GM23338 (cell line): ENCODE results near the gene TP53BP2. TPM values are rescaled to one million over a fixed set of nuclear protein-coding genes. Genes with fewer than 3 reads are reported as not detected.

Source experiments
- ATAC-seq: fragments of 200-7000 bp; cut with Tn5 transposase; 3 replicates; pipeline ENCODE4 v1.9.1; 2020
- DNase-seq: peaks from one replicate; pipeline ENCODE4 v3.0.0-alpha.2; 2015; ENCODE audit warnings: low spot score
- H2AFZ ChIP-seq: fragments of 200-600 bp; sonication (generic); 2 replicates; pipeline ENCODE4 v1.8.0; 2016; ENCODE audit warnings: antibody characterized with exemption, mild to moderate bottlenecking, moderate library complexity
- H3F3A ChIP-seq: fragments of 200-600 bp; sonication (generic); replicated peaks from 2 replicates; pipeline ENCODE4 v1.8.0; 2017; ENCODE audit warnings: antibody characterized with exemption, mixed run types, low read depth
- H3K27ac ChIP-seq: fragments of 200-600 bp; sonication (generic); 2 replicates; pipeline ENCODE4 v1.6.1; 2016; ENCODE audit warnings: low read depth
- H3K27me3 ChIP-seq: fragments of 200-600 bp; sonication (generic); 2 replicates; pipeline ENCODE4 v1.8.0; 2016; ENCODE audit warnings: mild to moderate bottlenecking, mixed run types, moderate library complexity; ENCODE audit not compliant: insufficient read depth
- H3K36me3 ChIP-seq: fragments of 200-600 bp; sonication (generic); 2 replicates; pipeline ENCODE4 v1.8.0; 2016; ENCODE audit warnings: mild to moderate bottlenecking; ENCODE audit not compliant: insufficient read depth
- H3K4me1 ChIP-seq: fragments of 200-600 bp; sonication (generic); 2 replicates; pipeline ENCODE4 v1.8.0; 2016; ENCODE audit warnings: mild to moderate bottlenecking, moderate library complexity; ENCODE audit not compliant: insufficient read depth
- H3K4me2 ChIP-seq: fragments of 200-600 bp; sonication (generic); 2 replicates; pipeline ENCODE4 v1.7.1; 2017; ENCODE audit warnings: mixed run types
- H3K4me3 ChIP-seq: fragments of 200-600 bp; sonication (generic); 2 replicates; pipeline ENCODE4 v1.6.1; 2016; ENCODE audit warnings: mixed run types
- H3K79me2 ChIP-seq: fragments of 200-600 bp; sonication (generic); replicated peaks from 2 replicates; pipeline ENCODE4 v1.8.0; 2017; ENCODE audit warnings: mild to moderate bottlenecking; ENCODE audit not compliant: insufficient read depth
- H3K9me2 ChIP-seq: fragments of 200-600 bp; sonication (generic); 2 replicates; pipeline ENCODE4 v1.8.0; 2017; ENCODE audit not compliant: insufficient read depth
- H4K20me1 ChIP-seq: fragments of 200-600 bp; sonication (generic); replicated peaks from 2 replicates; pipeline ENCODE4 v1.8.0; 2017; ENCODE audit warnings: mild to moderate bottlenecking; ENCODE audit not compliant: insufficient read depth
- H3K27ac Mint-ChIP-seq: 2 replicates; pipeline ENCODE4 v1.8.0; 2020; ENCODE audit warnings: inconsistent platforms, mild to moderate bottlenecking, moderate library complexity, mixed read lengths
- H3K27me3 Mint-ChIP-seq: 3 replicates; pipeline ENCODE4 v1.8.0; 2022; ENCODE audit warnings: low read depth, mild to moderate bottlenecking, moderate library complexity, mixed read lengths, inconsistent platforms; ENCODE audit not compliant: insufficient read depth, poor library complexity
- H3K36me3 Mint-ChIP-seq: 3 replicates; pipeline ENCODE4 v1.8.0; 2021; ENCODE audit warnings: low read depth, mild to moderate bottlenecking, inconsistent platforms, moderate library complexity, mixed read lengths
- H3K4me1 Mint-ChIP-seq: 3 replicates; pipeline ENCODE4 v1.8.0; 2020; ENCODE audit warnings: mild to moderate bottlenecking, inconsistent platforms, mixed read lengths
- H3K4me3 Mint-ChIP-seq: 3 replicates; pipeline ENCODE4 v1.8.0; 2021; ENCODE audit warnings: moderate library complexity, mild to moderate bottlenecking, inconsistent platforms, mixed read lengths
- H3K9me3 Mint-ChIP-seq: 3 replicates; pipeline ENCODE4 v1.8.0; 2020; ENCODE audit warnings: moderate library complexity, mild to moderate bottlenecking, inconsistent platforms, mixed read lengths
- CREB1 ChIP-seq: fragments of 250-450 bp; sonication (Bioruptor Pico); IDR thresholded peaks from 2 replicates; pipeline ENCODE4 v1.5.0; 2020; ENCODE audit warnings: low read depth, mild to moderate bottlenecking, moderate library complexity
- EZH2 ChIP-seq: fragments of 200-600 bp; sonication (generic); IDR thresholded peaks from one replicate; pipeline ENCODE4 v1.8.0; 2017; ENCODE audit warnings: antibody characterized with exemption, mild to moderate bottlenecking, low read depth; ENCODE audit not compliant: unreplicated experiment
- EZH2phosphoT487 ChIP-seq: fragments of 200-600 bp; sonication (generic); IDR thresholded peaks from one replicate; pipeline ENCODE4 v1.8.1; 2018; ENCODE audit warnings: antibody characterized with exemption; ENCODE audit not compliant: unreplicated experiment
- JUNB ChIP-seq: IDR thresholded peaks from one replicate; pipeline ENCODE4 v1.6.1; 2016; ENCODE audit warnings: antibody characterized with exemption; ENCODE audit not compliant: unreplicated experiment
- NANOG ChIP-seq: IDR thresholded peaks from 2 replicates; pipeline ENCODE4 v1.6.1; 2016; ENCODE audit warnings: antibody characterized with exemption, borderline replicate concordance
- POLR2AphosphoS5 ChIP-seq: IDR thresholded peaks from 2 replicates; pipeline ENCODE4 v1.6.1; 2016; ENCODE audit warnings: antibody characterized with exemption, low read depth
- REST ChIP-seq: IDR thresholded peaks from one replicate; pipeline ENCODE4 v1.6.1; 2018; ENCODE audit warnings: antibody characterized with exemption; ENCODE audit not compliant: unreplicated experiment
- STAT1 ChIP-seq: IDR thresholded peaks from one replicate; pipeline ENCODE4 v1.6.1; 2016; ENCODE audit warnings: antibody characterized with exemption; ENCODE audit not compliant: unreplicated experiment
- ZNF114 ChIP-seq: fragments of 250-450 bp; sonication (Bioruptor Pico); IDR thresholded peaks from 2 replicates; pipeline ENCODE4 v1.5.0; 2020; ENCODE audit warnings: mild to moderate bottlenecking, moderate library complexity
- ZNF331 ChIP-seq: fragments of 250-450 bp; sonication (Bioruptor Pico); IDR thresholded peaks from 2 replicates; pipeline ENCODE4 v1.5.0; 2020; ENCODE audit warnings: low read depth, mild to moderate bottlenecking, moderate library complexity
- polyA plus RNA-seq: library from polyadenylated mRNA; unstranded; fragments of >200 nt; fragmentation: Nextera tagmentation; extraction: Ambion mirVana; gene quantifications from 2 replicates; pipeline ENCODE4 v1.2.1, GENCODE V29; 2016
- total RNA-seq: library from RNA; depleted of rRNA; stranded (reverse); fragments of >200 nt; shearing (Covaris generic); gene quantifications from 2 replicates; pipeline ENCODE4 v1.2.3, GENCODE V29; 2014
- TF ChIP-seq, protein P1 (sequence below), 2 experiments: fragments of 200-600 bp in 1 of 2; sonication (generic) in 1 of 2; conservative IDR thresholded peaks; 2 replicates each; pipeline versions ENCODE4 v1.5.1 to v1.6.1; 2016 to 2017; ENCODE audit warnings: antibody characterized with exemption in 2 of 2, low read depth in 2 of 2, mild to moderate bottlenecking in 2 of 2, moderate library complexity in 1 of 2
- TF ChIP-seq, protein P2 (sequence below): IDR thresholded peaks from 2 replicates; pipeline ENCODE4 v1.6.1; 2016; ENCODE audit warnings: antibody characterized with exemption
- TF ChIP-seq, protein P3 (sequence below): fragments of 250-450 bp; sonication (Bioruptor Pico); IDR thresholded peaks from 2 replicates; pipeline ENCODE4 v1.5.0; 2020; ENCODE audit warnings: mild to moderate bottlenecking, moderate library complexity

Gene TP53BP2
- total and polyA plus RNA-seq, 2 experiments from 2014 or later: 10.1 to 32.9 TPM

GRCh38 chr1:223837206-223837605, 8.5 kb downstream of the TP53BP2 start:
- peak; percentile 13; the same call in 1 of the 3 replicates for ATAC-seq

More at GRCh38 chr1:223837206-223837605, 8.5 kb downstream of the TP53BP2 start:
- H3K79me2 ChIP-seq: peaks cover 100% of the 10 kb centered on the region
- peaks cover 32% of the 10 kb centered on the region for H3K4me1 Mint-ChIP-seq
- no peaks in the 10 kb centered on the region for H3K36me3 ChIP-seq
- H3K4me2 ChIP-seq: no peak overlapping the region
- H3K4me3 ChIP-seq: no peak overlapping the region
- no peak overlapping the region for H3K27ac ChIP-seq
- no peak overlapping the region for H2AFZ ChIP-seq
- no peaks in the 10 kb centered on the region; the same call in 2 of the 3 replicates for H3K36me3 Mint-ChIP-seq
- H3K9me2 ChIP-seq: no peaks in the 10 kb centered on the region
- H3K4me1 ChIP-seq: peaks cover 53% of the 10 kb centered on the region
- no peak for DNase-seq
- peaks cover 35% of the 10 kb centered on the region for H4K20me1 ChIP-seq
- no peak overlapping the region for H3K4me3 Mint-ChIP-seq
- no peak overlapping the region for H3K27ac Mint-ChIP-seq
- H3K9me3 Mint-ChIP-seq: no peaks in the 10 kb centered on the region
- H3K27me3 Mint-ChIP-seq: no peaks in the 10 kb centered on the region
- no peaks in the 10 kb centered on the region for H3K27me3 ChIP-seq
- no peaks in the 10 kb centered on the region for H3F3A ChIP-seq
- TF ChIP-seq EZH2phosphoT487: no peak
- no peak for TF ChIP-seq EZH2
- TF ChIP-seq CREB1 (CRISPR knock-in tag): no peak
- TF ChIP-seq, protein P1, sequence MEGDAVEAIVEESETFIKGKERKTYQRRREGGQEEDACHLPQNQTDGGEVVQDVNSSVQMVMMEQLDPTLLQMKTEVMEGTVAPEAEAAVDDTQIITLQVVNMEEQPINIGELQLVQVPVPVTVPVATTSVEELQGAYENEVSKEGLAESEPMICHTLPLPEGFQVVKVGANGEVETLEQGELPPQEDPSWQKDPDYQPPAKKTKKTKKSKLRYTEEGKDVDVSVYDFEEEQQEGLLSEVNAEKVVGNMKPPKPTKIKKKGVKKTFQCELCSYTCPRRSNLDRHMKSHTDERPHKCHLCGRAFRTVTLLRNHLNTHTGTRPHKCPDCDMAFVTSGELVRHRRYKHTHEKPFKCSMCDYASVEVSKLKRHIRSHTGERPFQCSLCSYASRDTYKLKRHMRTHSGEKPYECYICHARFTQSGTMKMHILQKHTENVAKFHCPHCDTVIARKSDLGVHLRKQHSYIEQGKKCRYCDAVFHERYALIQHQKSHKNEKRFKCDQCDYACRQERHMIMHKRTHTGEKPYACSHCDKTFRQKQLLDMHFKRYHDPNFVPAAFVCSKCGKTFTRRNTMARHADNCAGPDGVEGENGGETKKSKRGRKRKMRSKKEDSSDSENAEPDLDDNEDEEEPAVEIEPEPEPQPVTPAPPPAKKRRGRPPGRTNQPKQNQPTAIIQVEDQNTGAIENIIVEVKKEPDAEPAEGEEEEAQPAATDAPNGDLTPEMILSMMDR (conservative IDR thresholded peaks at IDR 0.05; ENCODE audit: low read depth in 2 of 2): no peak
- TF ChIP-seq STAT1: no peak
- TF ChIP-seq ZNF114 (CRISPR knock-in tag): no peak
- TF ChIP-seq, protein P2, sequence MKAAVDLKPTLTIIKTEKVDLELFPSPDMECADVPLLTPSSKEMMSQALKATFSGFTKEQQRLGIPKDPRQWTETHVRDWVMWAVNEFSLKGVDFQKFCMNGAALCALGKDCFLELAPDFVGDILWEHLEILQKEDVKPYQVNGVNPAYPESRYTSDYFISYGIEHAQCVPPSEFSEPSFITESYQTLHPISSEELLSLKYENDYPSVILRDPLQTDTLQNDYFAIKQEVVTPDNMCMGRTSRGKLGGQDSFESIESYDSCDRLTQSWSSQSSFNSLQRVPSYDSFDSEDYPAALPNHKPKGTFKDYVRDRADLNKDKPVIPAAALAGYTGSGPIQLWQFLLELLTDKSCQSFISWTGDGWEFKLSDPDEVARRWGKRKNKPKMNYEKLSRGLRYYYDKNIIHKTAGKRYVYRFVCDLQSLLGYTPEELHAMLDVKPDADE: no peak
- no peak for TF ChIP-seq NANOG
- no peak for TF ChIP-seq REST
- TF ChIP-seq POLR2AphosphoS5: no peak
- TF ChIP-seq, protein P3, sequence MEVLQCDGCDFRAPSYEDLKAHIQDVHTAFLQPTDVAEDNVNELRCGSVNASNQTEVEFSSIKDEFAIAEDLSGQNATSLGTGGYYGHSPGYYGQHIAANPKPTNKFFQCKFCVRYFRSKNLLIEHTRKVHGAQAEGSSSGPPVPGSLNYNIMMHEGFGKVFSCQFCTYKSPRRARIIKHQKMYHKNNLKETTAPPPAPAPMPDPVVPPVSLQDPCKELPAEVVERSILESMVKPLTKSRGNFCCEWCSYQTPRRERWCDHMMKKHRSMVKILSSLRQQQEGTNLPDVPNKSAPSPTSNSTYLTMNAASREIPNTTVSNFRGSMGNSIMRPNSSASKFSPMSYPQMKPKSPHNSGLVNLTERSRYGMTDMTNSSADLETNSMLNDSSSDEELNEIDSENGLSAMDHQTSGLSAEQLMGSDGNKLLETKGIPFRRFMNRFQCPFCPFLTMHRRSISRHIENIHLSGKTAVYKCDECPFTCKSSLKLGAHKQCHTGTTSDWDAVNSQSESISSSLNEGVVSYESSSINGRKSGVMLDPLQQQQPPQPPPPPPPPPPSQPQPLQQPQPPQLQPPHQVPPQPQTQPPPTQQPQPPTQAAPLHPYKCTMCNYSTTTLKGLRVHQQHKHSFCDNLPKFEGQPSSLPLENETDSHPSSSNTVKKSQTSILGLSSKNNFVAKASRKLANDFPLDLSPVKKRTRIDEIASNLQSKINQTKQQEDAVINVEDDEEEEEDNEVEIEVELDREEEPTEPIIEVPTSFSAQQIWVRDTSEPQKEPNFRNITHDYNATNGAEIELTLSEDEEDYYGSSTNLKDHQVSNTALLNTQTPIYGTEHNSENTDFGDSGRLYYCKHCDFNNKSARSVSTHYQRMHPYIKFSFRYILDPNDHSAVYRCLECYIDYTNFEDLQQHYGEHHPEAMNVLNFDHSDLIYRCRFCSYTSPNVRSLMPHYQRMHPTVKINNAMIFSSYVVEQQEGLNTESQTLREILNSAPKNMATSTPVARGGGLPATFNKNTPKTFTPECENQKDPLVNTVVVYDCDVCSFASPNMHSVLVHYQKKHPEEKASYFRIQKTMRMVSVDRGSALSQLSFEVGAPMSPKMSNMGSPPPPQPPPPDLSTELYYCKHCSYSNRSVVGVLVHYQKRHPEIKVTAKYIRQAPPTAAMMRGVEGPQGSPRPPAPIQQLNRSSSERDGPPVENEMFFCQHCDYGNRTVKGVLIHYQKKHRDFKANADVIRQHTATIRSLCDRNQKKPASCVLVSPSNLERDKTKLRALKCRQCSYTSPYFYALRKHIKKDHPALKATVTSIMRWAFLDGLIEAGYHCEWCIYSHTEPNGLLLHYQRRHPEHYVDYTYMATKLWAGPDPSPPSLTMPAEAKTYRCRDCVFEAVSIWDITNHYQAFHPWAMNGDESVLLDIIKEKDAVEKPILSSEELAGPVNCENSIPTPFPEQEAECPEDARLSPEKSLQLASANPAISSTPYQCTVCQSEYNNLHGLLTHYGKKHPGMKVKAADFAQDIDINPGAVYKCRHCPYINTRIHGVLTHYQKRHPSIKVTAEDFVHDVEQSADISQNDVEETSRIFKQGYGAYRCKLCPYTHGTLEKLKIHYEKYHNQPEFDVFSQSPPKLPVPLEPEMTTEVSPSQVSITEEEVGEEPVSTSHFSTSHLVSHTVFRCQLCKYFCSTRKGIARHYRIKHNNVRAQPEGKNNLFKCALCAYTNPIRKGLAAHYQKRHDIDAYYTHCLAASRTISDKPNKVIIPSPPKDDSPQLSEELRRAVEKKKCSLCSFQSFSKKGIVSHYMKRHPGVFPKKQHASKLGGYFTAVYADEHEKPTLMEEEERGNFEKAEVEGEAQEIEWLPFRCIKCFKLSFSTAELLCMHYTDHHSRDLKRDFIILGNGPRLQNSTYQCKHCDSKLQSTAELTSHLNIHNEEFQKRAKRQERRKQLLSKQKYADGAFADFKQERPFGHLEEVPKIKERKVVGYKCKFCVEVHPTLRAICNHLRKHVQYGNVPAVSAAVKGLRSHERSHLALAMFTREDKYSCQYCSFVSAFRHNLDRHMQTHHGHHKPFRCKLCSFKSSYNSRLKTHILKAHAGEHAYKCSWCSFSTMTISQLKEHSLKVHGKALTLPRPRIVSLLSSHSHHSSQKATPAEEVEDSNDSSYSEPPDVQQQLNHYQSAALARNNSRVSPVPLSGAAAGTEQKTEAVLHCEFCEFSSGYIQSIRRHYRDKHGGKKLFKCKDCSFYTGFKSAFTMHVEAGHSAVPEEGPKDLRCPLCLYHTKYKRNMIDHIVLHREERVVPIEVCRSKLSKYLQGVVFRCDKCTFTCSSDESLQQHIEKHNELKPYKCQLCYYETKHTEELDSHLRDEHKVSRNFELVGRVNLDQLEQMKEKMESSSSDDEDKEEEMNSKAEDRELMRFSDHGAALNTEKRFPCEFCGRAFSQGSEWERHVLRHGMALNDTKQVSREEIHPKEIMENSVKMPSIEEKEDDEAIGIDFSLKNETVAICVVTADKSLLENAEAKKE (CRISPR knock-in tag): no peak
- TF ChIP-seq JUNB: no peak
- TF ChIP-seq ZNF331 (CRISPR knock-in tag): no peak
